Activated CD8-positive, alpha-beta memory T cell treated with anti-CD3 and anti-CD28 coated beads, Interleukin-2, amount 50 U/mL, for 24 hours (primary cell): Measurements from ENCODE around the gene BDH1.

Experiments used
- DNase-seq: peaks from one replicate; pipeline ENCODE4 v3.0.0-alpha.2; 2020; ENCODE audit errors: extremely low read depth

The BDH1 gene

GRCh38 chr3:197460002-197460401 is 95.8 kb downstream of the BDH1 start:
- DNase-seq: no peak
